ENCODE data around the gene SLC52A3. TPM values are rescaled to one million over a fixed set of nuclear protein-coding genes. Genes with fewer than 3 reads are reported as not detected.
"Not testable (repeated sequence)": the region's sequence is repeated elsewhere in the genome, so short reads cannot be mapped to it uniquely, and the experiment has no call there.

SLC52A3 gene
- polyA plus RNA-seq (2013, experiment 1 of 2) = not detected
- not detected for polyA plus RNA-seq (2013, experiment 2 of 2)

GRCh38 chr20:768426-768978 lies at the start of gene SLC52A3:
Gene SLC52A3, minus strand, starts transcription at chr20:768500. Its CDS starts 2,726 bp downstream, at chr20:765774.
- H3K27ac ChIP-seq (ENCODE audit: low read depth, low read length, severe bottlenecking) = no peak within 1 kb of the TSS

GRCh38 chr20:815914-816606 lies 47.8 kb upstream of the SLC52A3 start:
- no peaks in the 10 kb centered on the region for H3K36me3 ChIP-seq (ENCODE audit: control insufficient read depth, insufficient read depth, low read length)
- no peaks in the 10 kb centered on the region for H3K4me1 ChIP-seq (ENCODE audit: control insufficient read depth, insufficient read depth, low read length, poor library complexity, severe bottlenecking)
- H3K27ac ChIP-seq (ENCODE audit: low read depth, low read length, severe bottlenecking) = no peak overlapping the region
- WGBS, 2 experiments (ENCODE audit: insufficient coverage in 2 of 2) = 3 to 26% methylated on average over 6 to 11 of the region's 13 CpGs
- no peak overlapping the region for H3K4me3 ChIP-seq (ENCODE audit: extremely low read depth, insufficient read depth, low read length, poor library complexity, severe bottlenecking)
- no peaks in the 10 kb centered on the region for H3K9me3 ChIP-seq (ENCODE audit: control insufficient read depth, low read length)

More at GRCh38 chr20:768426-768978, at the start of gene SLC52A3:
- 80 to 81% methylated on average over 8 to 11 of the region's 12 CpGs for WGBS, 2 experiments (ENCODE audit: insufficient coverage in 2 of 2)
- Histone ChIP-seq H3K36me3 (ENCODE audit: control insufficient read depth, insufficient read depth, low read length) (no peaks in the 10 kb centered on the region), H3K9me3 (ENCODE audit: control insufficient read depth, low read length) (no peaks in the 10 kb centered on the region), H3K4me1 (ENCODE audit: control insufficient read depth, insufficient read depth, low read length, poor library complexity, severe bottlenecking) (no peaks in the 10 kb centered on the region), H3K4me3 (ENCODE audit: extremely low read depth, insufficient read depth, low read length, poor library complexity, severe bottlenecking) (no peak within 1 kb of the TSS)

GRCh38 chr20:815226-815625 lies 46.9 kb upstream of the SLC52A3 start:
- Histone ChIP-seq H3K4me3 (ENCODE audit: extremely low read depth, insufficient read depth, low read length, poor library complexity, severe bottlenecking) (no peak overlapping the region), H3K27ac (ENCODE audit: low read depth, low read length, severe bottlenecking) (no peak overlapping the region), H3K36me3 (ENCODE audit: control insufficient read depth, insufficient read depth, low read length) (no peaks in the 10 kb centered on the region), H3K9me3 (ENCODE audit: control insufficient read depth, low read length) (peaks cover under 1% of the 10 kb centered on the region), H3K4me1 (ENCODE audit: control insufficient read depth, insufficient read depth, low read length, poor library complexity, severe bottlenecking) (no peaks in the 10 kb centered on the region)
- WGBS, 2 experiments (ENCODE audit: insufficient coverage in 2 of 2) = 87 to 92% methylated on average over 10 of the region's 10 CpGs

- no peaks in the 10 kb centered on the region for H3K4me1 ChIP-seq (ENCODE audit: control insufficient read depth, insufficient read depth, low read length, poor library complexity, severe bottlenecking)
- no peak overlapping the region for H3K27ac ChIP-seq (ENCODE audit: low read depth, low read length, severe bottlenecking)
- H3K4me3 ChIP-seq (ENCODE audit: extremely low read depth, insufficient read depth, low read length, poor library complexity, severe bottlenecking) = no peak overlapping the region
- H3K9me3 ChIP-seq (ENCODE audit: control insufficient read depth, low read length) = peaks cover 9% of the 10 kb centered on the region
- WGBS, 2 experiments (ENCODE audit: insufficient coverage in 2 of 2) = 84 to 89% methylated on average over 7 to 8 of the region's 8 CpGs
- H3K36me3 ChIP-seq (ENCODE audit: control insufficient read depth, insufficient read depth, low read length) = no peaks in the 10 kb centered on the region
Measured at GRCh38 chr20:813390-813789, 45.1 kb upstream of the SLC52A3 start.

GRCh38 chr20:812435-812814 lies 44.1 kb upstream of the SLC52A3 start:
- WGBS, 2 experiments (ENCODE audit: insufficient coverage in 2 of 2) = 100% methylated on average over 1 of the region's 2 CpGs; no CpG with 5 or more reads in 1 of the 2 experiments
- not testable (repeated sequence) for H3K36me3 ChIP-seq (ENCODE audit: control insufficient read depth, insufficient read depth, low read length); H3K4me3 ChIP-seq (ENCODE audit: extremely low read depth, insufficient read depth, low read length, poor library complexity, severe bottlenecking); H3K4me1 ChIP-seq (ENCODE audit: control insufficient read depth, insufficient read depth, low read length, poor library complexity, severe bottlenecking); H3K9me3 ChIP-seq (ENCODE audit: control insufficient read depth, low read length)
- peak overlapping the region; percentile 41 for H3K27ac ChIP-seq (ENCODE audit: low read depth, low read length, severe bottlenecking)

GRCh38 chr20:811776-812434 lies 43.6 kb upstream of the SLC52A3 start:
- H3K4me3 ChIP-seq (ENCODE audit: extremely low read depth, insufficient read depth, low read length, poor library complexity, severe bottlenecking); H3K36me3 ChIP-seq (ENCODE audit: control insufficient read depth, insufficient read depth, low read length); H3K9me3 ChIP-seq (ENCODE audit: control insufficient read depth, low read length); H3K4me1 ChIP-seq (ENCODE audit: control insufficient read depth, insufficient read depth, low read length, poor library complexity, severe bottlenecking); H3K27ac ChIP-seq (ENCODE audit: low read depth, low read length, severe bottlenecking): not testable (repeated sequence)
- WGBS, 2 experiments (ENCODE audit: insufficient coverage in 2 of 2) = 82 to 85% methylated on average over 10 of the region's 13 CpGs

- H3K4me3 ChIP-seq (ENCODE audit: extremely low read depth, insufficient read depth, low read length, poor library complexity, severe bottlenecking) = no peak overlapping the region
- no peak overlapping the region for H3K27ac ChIP-seq (ENCODE audit: low read depth, low read length, severe bottlenecking)
- H3K9me3 ChIP-seq (ENCODE audit: control insufficient read depth, low read length) = peaks cover 16% of the 10 kb centered on the region
- WGBS, 2 experiments (ENCODE audit: insufficient coverage in 2 of 2) = no CpG with 5 or more reads among the region's 1 CpG
- no peaks in the 10 kb centered on the region for H3K4me1 ChIP-seq (ENCODE audit: control insufficient read depth, insufficient read depth, low read length, poor library complexity, severe bottlenecking)
- H3K36me3 ChIP-seq (ENCODE audit: control insufficient read depth, insufficient read depth, low read length) = no peaks in the 10 kb centered on the region
Measured at GRCh38 chr20:805713-806112, 37.4 kb upstream of the SLC52A3 start.

GRCh38 chr20:801678-802077 lies 33.4 kb upstream of the SLC52A3 start:
- H3K4me3 ChIP-seq (ENCODE audit: extremely low read depth, insufficient read depth, low read length, poor library complexity, severe bottlenecking) = no peak overlapping the region
- no peaks in the 10 kb centered on the region for H3K36me3 ChIP-seq (ENCODE audit: control insufficient read depth, insufficient read depth, low read length)
- no peaks in the 10 kb centered on the region for H3K4me1 ChIP-seq (ENCODE audit: control insufficient read depth, insufficient read depth, low read length, poor library complexity, severe bottlenecking)
- H3K27ac ChIP-seq (ENCODE audit: low read depth, low read length, severe bottlenecking) = no peak overlapping the region
- peaks cover 8% of the 10 kb centered on the region for H3K9me3 ChIP-seq (ENCODE audit: control insufficient read depth, low read length)
- 100% methylated on average over 1 of the region's 3 CpGs for WGBS, 2 experiments (ENCODE audit: insufficient coverage in 2 of 2)

GRCh38 chr20:800026-800425 lies 31.7 kb upstream of the SLC52A3 start:
- not testable (repeated sequence) for H3K27ac ChIP-seq (ENCODE audit: low read depth, low read length, severe bottlenecking); H3K4me3 ChIP-seq (ENCODE audit: extremely low read depth, insufficient read depth, low read length, poor library complexity, severe bottlenecking); H3K36me3 ChIP-seq (ENCODE audit: control insufficient read depth, insufficient read depth, low read length); H3K4me1 ChIP-seq (ENCODE audit: control insufficient read depth, insufficient read depth, low read length, poor library complexity, severe bottlenecking); H3K9me3 ChIP-seq (ENCODE audit: control insufficient read depth, low read length)
- no CpG with 5 or more reads among the region's 7 CpGs for WGBS, 2 experiments (ENCODE audit: insufficient coverage in 2 of 2)

GRCh38 chr20:798746-799145 lies 30.4 kb upstream of the SLC52A3 start:
- not testable (repeated sequence) for H3K4me1 ChIP-seq (ENCODE audit: control insufficient read depth, insufficient read depth, low read length, poor library complexity, severe bottlenecking); H3K27ac ChIP-seq (ENCODE audit: low read depth, low read length, severe bottlenecking); H3K4me3 ChIP-seq (ENCODE audit: extremely low read depth, insufficient read depth, low read length, poor library complexity, severe bottlenecking); H3K36me3 ChIP-seq (ENCODE audit: control insufficient read depth, insufficient read depth, low read length); H3K9me3 ChIP-seq (ENCODE audit: control insufficient read depth, low read length)
- WGBS, 2 experiments (ENCODE audit: insufficient coverage in 2 of 2) = 83 to 89% methylated on average over 1 to 3 of the region's 5 CpGs

- 67% methylated on average over 1 of the region's 3 CpGs; no CpG with 5 or more reads in 1 of the 2 experiments for WGBS, 2 experiments (ENCODE audit: insufficient coverage in 2 of 2)
- H3K36me3 ChIP-seq (ENCODE audit: control insufficient read depth, insufficient read depth, low read length) = no peaks in the 10 kb centered on the region
- H3K27ac ChIP-seq (ENCODE audit: low read depth, low read length, severe bottlenecking) = no peak overlapping the region
- no peaks in the 10 kb centered on the region for H3K9me3 ChIP-seq (ENCODE audit: control insufficient read depth, low read length)
- no peak overlapping the region for H3K4me3 ChIP-seq (ENCODE audit: extremely low read depth, insufficient read depth, low read length, poor library complexity, severe bottlenecking)
- no peaks in the 10 kb centered on the region for H3K4me1 ChIP-seq (ENCODE audit: control insufficient read depth, insufficient read depth, low read length, poor library complexity, severe bottlenecking)
Measured at GRCh38 chr20:796921-797320, 28.6 kb upstream of the SLC52A3 start.

Data from mesodermal cell (in vitro differentiated cells).